Smooth muscle cell of the brain vasculature (primary cell): ENCODE results near the gene FAM171A1.
"Not testable (repeated sequence)": the region's sequence is repeated elsewhere in the genome, so short reads cannot be mapped to it uniquely, and the experiment has no call there.

Experiments
- DNase-seq: peaks from one replicate; pipeline ENCODE4 v3.0.0-alpha.2; 2012; ENCODE audit warnings: low read depth, low spot score

FAM171A1 gene

GRCh38 chr10:15290150-15290549, 80.9 kb downstream of the FAM171A1 start:
- no peak for DNase-seq

- no peak for DNase-seq
These were observed 90.1 kb downstream of the FAM171A1 start for GRCh38 chr10:15280974-15281373.

GRCh38 chr10:15280462-15280861, 90.6 kb downstream of the FAM171A1 start:
- DNase-seq: no peak

- DNase-seq: no peak
These were observed 91.9 kb downstream of the FAM171A1 start for GRCh38 chr10:15279236-15279635.

GRCh38 chr10:15278786-15279185, 92.3 kb downstream of the FAM171A1 start:
- no peak for DNase-seq

- not testable (repeated sequence) for DNase-seq
These were observed 95.0 kb downstream of the FAM171A1 start for GRCh38 chr10:15276039-15276438.

- not testable (repeated sequence) for DNase-seq
These were observed 101.3 kb downstream of the FAM171A1 start for GRCh38 chr10:15269838-15270237.

- no peak for DNase-seq
These were observed 103.6 kb downstream of the FAM171A1 start for GRCh38 chr10:15267496-15267895.

- no peak for DNase-seq
These were observed 105.0 kb downstream of the FAM171A1 start for GRCh38 chr10:15266117-15266516.

- DNase-seq: no peak
These were observed 105.5 kb downstream of the FAM171A1 start for GRCh38 chr10:15265558-15265957.

GRCh38 chr10:15265056-15265455, 106.0 kb downstream of the FAM171A1 start:
- no peak for DNase-seq

GRCh38 chr10:15263657-15264323, 107.3 kb downstream of the FAM171A1 start:
- no peak for DNase-seq

GRCh38 chr10:15262036-15262713, 108.9 kb downstream of the FAM171A1 start:
- no peak for DNase-seq

- DNase-seq: no peak
These were observed 112.0 kb downstream of the FAM171A1 start for GRCh38 chr10:15259136-15259535.

- DNase-seq: no peak
These were observed 112.8 kb downstream of the FAM171A1 start for GRCh38 chr10:15258255-15258654.

- DNase-seq: no peak
These were observed 115.1 kb downstream of the FAM171A1 start for GRCh38 chr10:15255961-15256360.

GRCh38 chr10:15254808-15255648, 116.1 kb downstream of the FAM171A1 start:
- DNase-seq: no peak

- no peak for DNase-seq
These were observed 116.9 kb downstream of the FAM171A1 start for GRCh38 chr10:15253951-15254807.

- DNase-seq: no peak
These were observed 118.7 kb downstream of the FAM171A1 start for GRCh38 chr10:15252396-15252795.

- no peak for DNase-seq
These were observed 119.2 kb downstream of the FAM171A1 start for GRCh38 chr10:15251791-15252380.

GRCh38 chr10:15245530-15245929, 125.6 kb downstream of the FAM171A1 start:
- no peak for DNase-seq
